HFF-Myc (cell line): ENCODE measurements around the gene RIMKLB.
A peak's percentile ranks its signal among the peaks of the same experiment; 100 is the strongest.

Source experiments
- DNase-seq: peaks from one replicate; pipeline ENCODE4 v3.0.0-alpha.2; 2011; ENCODE audit warnings: low read depth; ENCODE audit errors: extremely low read depth
- H3K4me3 ChIP-seq: replicated peaks from 2 replicates; pipeline ENCODE4 v1.5.1; 2011; ENCODE audit warnings: low read depth, mild to moderate bottlenecking, control low read depth, low read length
- TF ChIP-seq, protein P1 (sequence below): IDR thresholded peaks from 2 replicates; pipeline ENCODE4 v1.5.1; 2012; ENCODE audit warnings: mild to moderate bottlenecking, low read depth, low read length, control low read depth; ENCODE audit errors: missing control alignments

Gene RIMKLB

DNA sequence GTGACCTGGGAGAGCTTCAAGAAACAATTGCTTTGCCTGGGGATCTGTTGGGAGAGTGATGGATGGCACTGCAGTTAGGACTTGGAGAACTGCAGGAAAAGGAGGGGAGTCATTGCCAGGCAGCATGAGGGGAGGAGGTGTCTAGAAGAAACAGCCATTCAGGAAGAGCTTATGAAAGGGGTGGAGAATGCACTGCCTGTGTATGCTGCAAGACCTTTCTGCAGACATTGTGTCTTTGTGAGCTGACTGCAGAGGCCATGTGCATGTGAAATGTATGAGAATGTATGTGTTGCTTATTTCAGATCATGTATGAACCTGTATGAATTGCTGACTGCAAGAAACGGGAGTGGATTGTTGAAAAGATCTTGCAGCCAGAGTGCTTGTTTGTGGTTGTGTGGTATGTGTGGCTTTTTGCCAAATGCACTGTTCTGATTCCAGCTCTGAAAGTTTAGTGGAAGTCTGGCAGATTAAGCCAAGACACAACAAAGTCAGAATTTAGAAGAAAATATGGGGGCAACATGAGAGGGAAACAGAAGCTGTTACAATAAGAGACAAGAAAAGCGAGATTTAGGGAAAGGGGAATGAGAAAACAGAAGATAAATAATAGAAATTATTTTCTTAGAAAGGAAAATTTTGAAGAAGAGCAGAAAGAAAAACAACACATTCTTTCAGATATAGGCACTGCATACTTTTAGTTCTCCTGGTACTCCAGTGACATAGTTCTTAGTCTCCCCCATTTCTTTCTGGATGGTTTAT, 9.8 kb upstream of the RIMKLB start:
- peak; percentile 63 for DNase-seq
- H3K4me3 ChIP-seq: no peak overlapping the region
- TF ChIP-seq, protein P1, sequence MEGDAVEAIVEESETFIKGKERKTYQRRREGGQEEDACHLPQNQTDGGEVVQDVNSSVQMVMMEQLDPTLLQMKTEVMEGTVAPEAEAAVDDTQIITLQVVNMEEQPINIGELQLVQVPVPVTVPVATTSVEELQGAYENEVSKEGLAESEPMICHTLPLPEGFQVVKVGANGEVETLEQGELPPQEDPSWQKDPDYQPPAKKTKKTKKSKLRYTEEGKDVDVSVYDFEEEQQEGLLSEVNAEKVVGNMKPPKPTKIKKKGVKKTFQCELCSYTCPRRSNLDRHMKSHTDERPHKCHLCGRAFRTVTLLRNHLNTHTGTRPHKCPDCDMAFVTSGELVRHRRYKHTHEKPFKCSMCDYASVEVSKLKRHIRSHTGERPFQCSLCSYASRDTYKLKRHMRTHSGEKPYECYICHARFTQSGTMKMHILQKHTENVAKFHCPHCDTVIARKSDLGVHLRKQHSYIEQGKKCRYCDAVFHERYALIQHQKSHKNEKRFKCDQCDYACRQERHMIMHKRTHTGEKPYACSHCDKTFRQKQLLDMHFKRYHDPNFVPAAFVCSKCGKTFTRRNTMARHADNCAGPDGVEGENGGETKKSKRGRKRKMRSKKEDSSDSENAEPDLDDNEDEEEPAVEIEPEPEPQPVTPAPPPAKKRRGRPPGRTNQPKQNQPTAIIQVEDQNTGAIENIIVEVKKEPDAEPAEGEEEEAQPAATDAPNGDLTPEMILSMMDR: no peak

DNA sequence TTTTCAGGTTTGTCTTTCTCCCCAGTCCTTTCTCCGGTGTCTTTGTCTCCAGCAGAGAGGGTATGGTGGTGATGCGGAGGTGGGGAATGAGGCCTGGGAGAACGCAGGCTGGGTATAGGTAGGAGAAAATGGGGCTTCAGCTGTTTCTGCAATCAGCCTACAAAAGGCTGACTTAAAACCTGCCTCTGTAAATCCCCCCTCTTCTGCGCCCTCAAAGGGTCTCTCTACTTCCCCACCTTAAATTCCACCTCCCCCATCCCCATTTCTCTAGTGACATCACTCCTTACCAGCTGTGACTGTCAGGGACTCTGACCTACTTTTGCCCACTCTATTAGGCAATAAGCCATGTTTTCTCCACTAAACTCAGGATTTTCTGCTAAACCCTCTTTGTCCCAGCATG, 8.1 kb upstream of the RIMKLB start:
- H3K4me3 ChIP-seq: no peak overlapping the region
- TF ChIP-seq, protein P1: no peak
- DNase-seq: no peak

DNA sequence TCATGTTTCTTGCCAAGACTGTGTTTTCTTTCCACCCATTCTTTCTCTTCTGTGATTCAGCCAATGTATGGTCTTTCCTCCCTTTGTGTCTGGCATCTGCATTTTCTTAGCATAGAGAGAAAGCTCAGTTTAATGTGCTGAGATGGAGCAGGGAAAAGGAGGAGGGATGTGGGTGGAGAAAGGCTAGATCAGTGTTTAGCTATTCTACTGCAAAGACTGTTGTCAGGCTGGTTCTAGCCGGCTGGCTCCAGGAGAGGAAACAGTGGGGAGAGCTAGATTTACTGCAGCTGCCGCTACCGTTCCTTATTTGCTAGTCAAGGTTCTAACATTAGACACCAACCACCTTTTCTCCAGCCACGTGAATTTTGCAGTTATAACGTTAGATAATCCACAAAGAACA, 5.2 kb upstream of the RIMKLB start:
- no peak overlapping the region for H3K4me3 ChIP-seq
- no peak for DNase-seq
- TF ChIP-seq, protein P1: no peak

DNA sequence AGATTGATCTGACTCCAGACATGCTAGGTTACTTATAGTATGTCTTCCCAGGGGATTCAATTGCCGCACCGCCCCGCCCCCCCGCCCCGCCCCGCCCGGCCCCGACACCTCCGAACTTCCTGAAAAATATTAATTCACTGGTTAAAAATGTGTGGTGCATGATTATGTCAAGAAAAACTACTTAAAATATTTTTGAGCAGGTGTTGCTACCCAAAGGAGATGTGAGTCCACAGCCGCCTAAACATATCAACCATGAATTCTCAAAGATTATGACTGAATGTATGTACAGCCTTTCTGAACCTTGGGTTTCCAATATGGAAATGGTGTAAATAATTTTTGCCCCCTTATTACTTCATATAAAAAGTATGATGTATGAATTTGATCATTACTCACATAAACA, 2.7 kb upstream of the RIMKLB start:
- DNase-seq: no peak
- TF ChIP-seq, protein P1: no peak
- no peak overlapping the region for H3K4me3 ChIP-seq

DNA sequence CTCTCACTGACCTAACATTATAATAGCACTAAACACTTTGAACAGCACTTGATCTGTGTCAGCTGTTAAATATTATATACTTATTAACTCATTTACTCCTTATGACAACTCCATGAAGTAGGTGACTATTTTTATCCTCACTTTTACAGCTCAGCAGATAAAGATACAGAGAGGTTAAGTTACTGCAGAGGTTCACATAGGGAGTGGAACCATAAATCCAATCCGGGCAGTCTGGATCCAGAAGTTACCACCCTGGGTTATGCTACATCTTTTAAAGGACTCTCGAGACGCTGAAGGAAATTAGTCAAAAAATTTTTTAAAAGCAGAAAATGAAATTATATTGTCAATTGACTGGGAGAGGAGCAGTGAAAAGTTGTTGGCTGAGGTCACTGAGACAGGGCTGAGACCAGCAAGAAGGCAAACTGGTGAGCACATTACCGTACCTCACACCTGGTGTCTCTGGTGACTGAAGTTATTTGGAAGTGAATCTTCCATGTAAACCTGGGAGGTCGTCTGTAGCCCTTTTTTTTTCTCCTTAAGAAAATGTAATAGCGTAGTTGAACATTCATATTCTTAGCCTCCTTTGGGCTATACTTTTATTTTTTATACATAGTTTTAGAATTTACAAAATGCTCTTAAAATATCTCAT, 1.2 kb upstream of the RIMKLB start:
- no peak for DNase-seq
- TF ChIP-seq, protein P1: no peak
- H3K4me3 ChIP-seq: peak overlapping the region; percentile 71

DNA sequence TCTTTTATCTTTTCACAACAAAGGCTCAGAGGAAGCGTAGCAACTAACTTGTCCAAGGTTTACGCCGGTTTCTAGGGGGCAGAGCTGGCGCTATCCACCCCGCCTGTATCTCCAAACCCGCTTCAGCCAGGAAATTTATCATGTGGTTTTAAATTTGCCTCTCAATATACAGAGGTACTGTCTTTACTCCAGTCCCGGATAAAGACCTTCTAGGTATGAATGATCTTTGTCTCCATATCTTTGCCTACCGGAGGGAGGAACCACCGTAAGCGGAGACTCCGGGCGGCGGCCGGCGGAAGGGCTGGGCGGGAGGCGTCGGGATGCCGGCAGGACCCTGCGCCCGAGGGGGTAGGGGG, 693 bp upstream of the RIMKLB start:
- TF ChIP-seq, protein P1: no peak
- no peak for DNase-seq
- peak overlapping the region; percentile 71 for H3K4me3 ChIP-seq
